Astrocyte (in vitro differentiated cells and primary cell): Measurements from ENCODE around the gene LRP1B.

Source experiments
- EZH2 ChIP-seq: IDR thresholded peaks from 2 replicates; pipeline ENCODE4 v1.6.1; 2012; ENCODE audit warnings: mild to moderate bottlenecking, low read length, inconsistent platforms; ENCODE audit not compliant: insufficient read depth
- TF ChIP-seq, protein P1 (sequence below): IDR thresholded peaks from 2 replicates; pipeline ENCODE4 v1.5.1; 2011; ENCODE audit warnings: low read depth, mild to moderate bottlenecking, inconsistent platforms, low read length, moderate library complexity; ENCODE audit not compliant: insufficient read depth

DNA sequence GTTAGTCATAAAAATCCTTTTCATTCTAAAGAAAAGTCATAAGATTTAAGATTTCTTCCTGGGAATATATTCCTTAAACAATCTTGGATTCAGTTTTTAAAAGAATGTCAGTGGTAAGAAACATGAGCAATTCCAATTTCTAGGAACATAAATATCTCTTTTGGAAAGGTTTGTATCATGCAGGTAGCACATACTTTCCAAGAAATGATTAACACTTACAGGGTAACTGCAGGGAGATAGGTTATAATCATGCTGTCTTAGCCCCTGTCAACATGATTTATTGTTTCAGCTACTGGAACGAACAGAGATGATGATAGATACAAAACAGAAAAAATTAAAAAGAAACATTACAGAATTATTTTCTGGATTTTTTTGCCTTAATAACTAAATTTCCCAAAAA lies 1537.7 kb downstream of the LRP1B start:
- TF ChIP-seq, protein P1, sequence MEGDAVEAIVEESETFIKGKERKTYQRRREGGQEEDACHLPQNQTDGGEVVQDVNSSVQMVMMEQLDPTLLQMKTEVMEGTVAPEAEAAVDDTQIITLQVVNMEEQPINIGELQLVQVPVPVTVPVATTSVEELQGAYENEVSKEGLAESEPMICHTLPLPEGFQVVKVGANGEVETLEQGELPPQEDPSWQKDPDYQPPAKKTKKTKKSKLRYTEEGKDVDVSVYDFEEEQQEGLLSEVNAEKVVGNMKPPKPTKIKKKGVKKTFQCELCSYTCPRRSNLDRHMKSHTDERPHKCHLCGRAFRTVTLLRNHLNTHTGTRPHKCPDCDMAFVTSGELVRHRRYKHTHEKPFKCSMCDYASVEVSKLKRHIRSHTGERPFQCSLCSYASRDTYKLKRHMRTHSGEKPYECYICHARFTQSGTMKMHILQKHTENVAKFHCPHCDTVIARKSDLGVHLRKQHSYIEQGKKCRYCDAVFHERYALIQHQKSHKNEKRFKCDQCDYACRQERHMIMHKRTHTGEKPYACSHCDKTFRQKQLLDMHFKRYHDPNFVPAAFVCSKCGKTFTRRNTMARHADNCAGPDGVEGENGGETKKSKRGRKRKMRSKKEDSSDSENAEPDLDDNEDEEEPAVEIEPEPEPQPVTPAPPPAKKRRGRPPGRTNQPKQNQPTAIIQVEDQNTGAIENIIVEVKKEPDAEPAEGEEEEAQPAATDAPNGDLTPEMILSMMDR: no peak
- TF ChIP-seq EZH2: no peak
